ENCODE measurements around the gene SPATA24. TPM values are rescaled to one million over a fixed set of nuclear protein-coding genes. Genes with fewer than 3 reads are reported as not detected.
A peak's percentile ranks its signal among the peaks of the same experiment; 100 is the strongest.

SPATA24 gene
- total RNA-seq, 1 experiment from 2014 or later: 1.4 TPM

DNA sequence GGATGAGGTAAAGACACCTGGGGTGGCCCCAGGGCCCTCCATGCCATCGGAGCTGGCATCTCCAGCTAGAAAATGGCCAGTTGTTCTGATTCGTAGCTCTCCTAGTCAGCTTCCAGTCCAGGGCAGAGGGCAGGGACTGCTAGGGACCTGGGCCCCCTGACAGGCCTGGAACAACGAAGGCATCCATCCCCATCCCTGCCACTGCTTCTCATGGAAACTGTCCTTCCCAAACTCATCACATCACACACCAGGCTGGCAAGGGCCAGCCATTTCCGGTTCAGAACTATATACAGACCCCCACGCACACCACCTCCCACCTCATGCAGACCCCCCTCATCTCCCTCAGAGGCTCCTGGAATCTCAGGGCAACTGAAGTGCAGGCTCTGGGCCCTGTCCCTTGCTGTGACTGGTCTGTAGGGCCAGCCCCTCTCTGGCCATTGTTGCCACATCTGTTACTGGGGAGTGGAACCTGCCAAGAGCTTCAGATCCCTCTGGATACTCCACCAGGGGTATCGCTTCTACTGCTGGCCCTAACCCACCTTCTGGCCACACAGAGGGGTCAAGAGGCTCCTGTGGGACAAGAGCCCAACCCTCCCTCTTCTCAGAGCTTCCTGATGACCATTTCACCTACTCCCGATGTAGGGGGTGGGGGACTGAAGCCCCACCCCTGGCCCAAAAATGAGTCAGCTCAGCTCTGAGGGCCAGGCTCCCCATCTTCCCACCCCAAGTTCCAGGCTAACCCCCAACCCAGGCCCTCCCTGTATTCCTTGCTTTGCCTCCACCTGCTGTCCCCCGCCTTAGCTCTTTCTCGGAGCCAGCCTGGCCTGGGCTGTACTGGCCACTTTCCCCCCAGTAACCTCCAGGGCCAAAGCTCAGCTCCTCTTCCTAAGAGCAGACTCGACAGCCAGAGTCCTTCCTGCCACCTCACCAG is 13.0 kb downstream of the SPATA24 start:
- H3K27me3 ChIP-seq (ENCODE audit: low read length): no peaks in the 10 kb centered on the region
- no peaks in the 10 kb centered on the region for H3K9me3 ChIP-seq (ENCODE audit: low read length)
- DNase-seq (peak; percentile 44), ATAC-seq (peak; percentile 2)
- H3F3A ChIP-seq (ENCODE audit: low read length, unreplicated experiment): no peaks in the 10 kb centered on the region
- ChIA-PET CTCF (interaction anchor here (0.6 kb wide), 1 partner anchor 815 kb away, joined by 3 read pairs; no protein-coding TSS in a partner anchor), POLR2A (ENCODE audit: unreplicated experiment) (interaction anchor here (0.6 to 1.1 kb wide), 5 partner anchors 17 to 815 kb away, joined by 3 to 9 read pairs (median 3); partner anchors contain the start of genes HSPA9 and PAIP2)
- peak overlapping the region; percentile 87 for H3K4me3 ChIP-seq (ENCODE audit: low read length)
- peak overlapping the region; percentile 98 for H3K27ac ChIP-seq (ENCODE audit: low read length)
- no peaks in the 10 kb centered on the region for H4K20me1 ChIP-seq (ENCODE audit: low read length)
- H3K4me1 ChIP-seq (ENCODE audit: insufficient read depth, low read length): peaks cover 20% of the 10 kb centered on the region
- H3K4me2 ChIP-seq (ENCODE audit: low read length): peak overlapping the region; percentile 94
- no TSS peak for BruUV-seq (replicated peaks)
- no peak overlapping the region for H2AFZ ChIP-seq (ENCODE audit: low read length)
- peak overlapping the region; percentile 99 for H3K9ac ChIP-seq (ENCODE audit: low read length)
- no peak for TF ChIP-seq CTCF (conservative IDR thresholded peaks at IDR 0.05; ENCODE audit: low read depth, low read length)
- no peak for TF ChIP-seq EZH2phosphoT487 (IDR thresholded peaks at IDR 0.05; ENCODE audit: borderline replicate concordance, low read length)
- no peak for TF ChIP-seq EZH2 (IDR thresholded peaks at IDR 0.05; ENCODE audit: low read length, unreplicated experiment)
- no peaks in the 10 kb centered on the region for H3K36me3 ChIP-seq (ENCODE audit: low read depth, low read length)
- intact Hi-C loops (cut with micrococcal nuclease): loop anchor here (1.0 kb wide), 2 partner anchors 18 to 50 kb away; partner anchors contain the start of gene PAIP2
- no peaks in the 10 kb centered on the region for H3K9me2 ChIP-seq (replicated peaks; ENCODE audit: low read length)
- peaks cover 28% of the 10 kb centered on the region for H3K79me2 ChIP-seq (ENCODE audit: low read length)

DNA sequence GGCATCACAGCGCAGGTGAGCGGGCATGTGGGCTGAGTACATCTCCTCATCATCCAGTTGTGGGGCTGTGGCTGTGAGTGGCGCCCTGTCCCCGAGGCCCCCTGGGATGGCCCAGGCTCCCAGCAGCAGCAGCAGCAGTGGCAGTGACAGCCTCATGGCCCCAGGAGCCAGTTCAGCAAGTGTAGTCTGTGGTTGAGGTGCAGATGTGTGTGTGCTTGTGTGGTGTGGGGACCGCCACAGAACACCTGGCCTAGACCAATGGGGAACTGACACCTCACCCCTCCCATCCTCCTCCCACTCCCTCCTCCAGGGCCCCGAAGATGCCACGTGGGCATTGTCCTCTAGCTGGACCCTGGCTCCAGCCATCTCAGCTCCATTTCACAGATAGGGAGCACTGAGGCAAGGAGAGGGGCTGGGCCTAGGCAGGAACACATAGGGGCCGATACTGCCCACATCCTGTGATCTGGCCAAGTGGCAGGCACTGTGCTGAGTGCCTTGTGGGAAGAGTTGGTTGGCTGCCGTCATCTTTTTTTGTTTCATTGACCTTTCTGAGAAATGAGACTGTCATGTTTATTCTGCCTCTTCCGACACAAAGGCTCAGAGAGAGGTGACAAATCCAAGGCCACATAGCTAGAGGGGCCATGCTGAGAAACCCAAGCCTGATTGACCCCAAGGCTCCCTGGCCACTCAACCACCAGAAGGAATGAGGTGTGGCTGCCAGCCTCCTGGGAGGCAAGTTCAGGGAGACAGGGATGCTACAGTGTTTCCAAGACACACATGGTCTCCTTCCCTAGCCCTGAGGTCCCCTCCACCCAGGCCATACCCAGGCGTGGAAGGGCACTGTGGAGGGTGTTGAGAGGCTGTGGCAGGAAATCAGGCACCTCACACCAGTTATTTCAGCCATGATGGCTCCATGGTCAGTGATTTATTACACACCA is 13.9 kb downstream of the SPATA24 start, which contains the start of gene MZB1:
Gene MZB1, minus strand, starts transcription at position 213 of the 938 bp plus-strand sequence. Its CDS starts 57 bp downstream, at position 156.
- Histone ChIP-seq H3K9me2 (replicated peaks; ENCODE audit: low read length) (no peaks in the 10 kb centered on the region), H4K20me1 (ENCODE audit: low read length) (no peaks in the 10 kb centered on the region), H3K27ac (ENCODE audit: low read length) (peak within 1 kb of the TSS; percentile 98), H3K79me2 (ENCODE audit: low read length) (peaks cover 28% of the 10 kb centered on the region), H3K9ac (ENCODE audit: low read length) (peak within 1 kb of the TSS; percentile 99), H3K36me3 (ENCODE audit: low read depth, low read length) (no peaks in the 10 kb centered on the region), H3K4me2 (ENCODE audit: low read length) (peak within 1 kb of the TSS; percentile 94), H3F3A (ENCODE audit: low read length, unreplicated experiment) (no peaks in the 10 kb centered on the region), H3K4me1 (ENCODE audit: insufficient read depth, low read length) (peaks cover 20% of the 10 kb centered on the region), H3K4me3 (ENCODE audit: low read length) (0 out of 2 replicates have a peak within 1 kb of the TSS, but pooled peaks have one; percentile 87), H3K9me3 (ENCODE audit: low read length) (no peaks in the 10 kb centered on the region), H2AFZ (ENCODE audit: low read length) (no peak within 1 kb of the TSS), H3K27me3 (ENCODE audit: low read length) (no peaks in the 10 kb centered on the region)
- ATAC-seq (no peak), DNase-seq (no peak)
- ChIA-PET CTCF (no interaction called here), POLR2A (ENCODE audit: unreplicated experiment) (no interaction called here)
- no TSS peak for BruUV-seq (replicated peaks)
- intact Hi-C loops (cut with micrococcal nuclease): no loop called here
- TF ChIP-seq EZH2phosphoT487 (IDR thresholded peaks at IDR 0.05; ENCODE audit: borderline replicate concordance, low read length) (no peak), EZH2 (IDR thresholded peaks at IDR 0.05; ENCODE audit: low read length, unreplicated experiment) (no peak), CTCF (conservative IDR thresholded peaks at IDR 0.05; ENCODE audit: low read depth, low read length) (no peak)
